Measurements from ENCODE around the gene THSD4.

THSD4 gene

DNA sequence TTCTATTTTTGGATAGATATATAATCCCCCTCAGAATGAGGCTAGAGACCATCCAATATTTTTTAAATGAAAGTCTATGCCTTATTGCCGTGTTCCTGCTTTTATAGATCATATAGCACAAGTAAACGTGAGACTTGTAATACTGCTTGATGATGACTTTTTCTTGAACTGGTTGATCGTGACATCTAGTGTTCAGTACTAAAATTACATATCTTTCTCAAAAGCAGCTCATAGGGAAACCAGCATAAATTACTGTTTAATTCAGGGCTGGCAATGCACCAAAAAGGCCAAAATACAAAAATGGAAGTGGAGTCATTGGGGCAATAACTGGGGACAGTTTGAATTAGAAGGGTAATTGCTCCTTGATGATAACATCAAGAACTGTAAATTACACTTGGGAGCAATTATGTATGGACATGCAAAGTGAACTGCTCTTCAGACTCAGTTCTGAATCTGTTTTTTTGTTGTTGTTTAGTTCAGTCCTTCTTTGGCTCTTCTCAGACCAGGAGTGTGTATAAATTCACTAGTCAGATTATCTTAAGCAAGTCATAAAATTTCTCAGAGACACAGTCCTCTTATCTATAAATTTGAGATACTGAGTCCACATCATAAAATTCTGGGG, 325.3 kb downstream of the THSD4 start:
- peak; percentile 85 for DNase-seq

DNA sequence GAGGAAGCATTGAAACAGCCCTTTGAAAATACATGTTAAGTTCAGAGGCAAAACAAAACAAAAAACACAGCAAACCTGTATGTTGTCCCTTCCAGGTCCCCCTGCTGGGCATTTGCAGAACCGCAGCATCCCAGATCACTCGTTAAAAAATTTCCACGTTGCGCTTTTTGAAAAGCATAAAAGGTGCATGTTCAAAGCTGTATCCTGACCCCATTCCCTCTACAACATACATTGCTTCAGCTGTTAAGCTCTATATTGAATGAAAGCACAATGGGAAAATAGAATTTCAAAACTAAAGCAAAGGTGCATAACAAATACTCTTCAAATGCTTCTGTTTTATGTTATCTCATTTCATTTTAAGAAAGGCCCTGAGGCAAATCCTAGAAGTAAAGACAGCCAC, 328.3 kb downstream of the THSD4 start:
- DNase-seq = peak; percentile 14

DNA sequence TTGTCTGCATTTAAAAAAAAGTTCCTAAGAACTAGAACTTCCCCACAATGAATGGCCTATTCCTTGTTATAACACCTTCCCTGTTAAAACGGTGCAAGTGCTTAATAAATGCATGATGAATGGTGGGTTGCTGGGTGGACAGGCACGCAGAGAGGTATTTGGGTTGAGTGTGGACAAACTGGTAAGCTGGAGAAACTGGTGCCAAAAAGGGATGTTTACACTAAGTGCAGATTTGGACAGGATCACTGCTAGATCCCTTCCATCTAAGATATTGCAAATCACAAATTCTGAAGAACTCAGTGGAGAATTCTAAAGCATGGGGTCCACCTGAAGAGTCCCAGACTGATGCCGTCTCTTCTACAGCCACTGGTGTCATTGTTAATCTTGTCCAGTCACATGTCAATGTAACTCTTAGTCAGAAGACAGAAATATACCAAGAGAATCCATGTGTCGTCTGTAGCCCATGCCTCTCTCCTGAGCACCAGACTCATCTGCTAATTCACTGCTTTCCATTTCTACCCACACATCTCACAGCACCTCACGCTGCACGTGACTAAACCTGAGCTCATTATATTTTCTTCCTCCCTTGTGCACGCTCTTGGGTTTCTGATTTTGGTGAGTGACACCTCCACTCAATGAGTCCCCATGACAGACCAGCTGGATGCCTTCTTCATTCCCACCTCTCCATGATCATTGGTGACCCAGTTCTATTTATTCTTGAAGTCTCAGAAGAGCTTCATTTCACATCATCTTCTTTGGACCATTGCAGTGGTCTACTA, 328.9 kb downstream of the THSD4 start:
- no peak for DNase-seq

DNA sequence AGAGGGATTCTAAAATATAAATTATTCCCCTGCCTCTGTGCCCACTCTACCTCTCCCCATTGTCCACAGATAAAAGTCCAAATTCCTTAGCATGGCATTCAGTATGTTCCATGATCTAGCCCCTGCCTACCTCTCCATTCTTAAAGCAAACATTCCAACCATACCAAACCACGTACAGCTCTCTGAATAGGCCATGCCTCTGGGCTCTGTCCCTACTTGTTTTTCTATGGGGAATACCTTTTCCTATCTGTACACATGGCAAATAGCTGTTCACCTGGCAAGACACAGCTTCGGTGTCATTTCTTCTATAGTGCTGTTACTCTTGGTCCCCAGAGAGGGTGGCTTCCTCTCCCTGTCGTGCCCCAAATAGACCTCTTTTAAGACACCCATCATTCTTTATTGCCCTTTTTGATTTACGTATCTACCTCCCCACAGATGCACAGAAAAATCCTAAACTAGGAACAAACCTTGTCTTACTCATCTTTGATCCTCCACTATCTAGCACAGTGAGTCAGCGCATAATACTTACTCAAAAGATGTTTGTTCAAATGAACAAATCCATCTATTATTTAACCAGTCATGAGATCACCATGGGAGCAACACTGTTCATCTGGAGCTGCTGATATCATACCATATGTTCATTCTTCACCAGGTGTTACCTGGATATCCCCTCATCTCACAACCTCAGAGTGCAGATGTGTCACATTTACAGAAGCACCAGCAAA, 329.8 kb downstream of the THSD4 start:
- no peak for DNase-seq

DNA sequence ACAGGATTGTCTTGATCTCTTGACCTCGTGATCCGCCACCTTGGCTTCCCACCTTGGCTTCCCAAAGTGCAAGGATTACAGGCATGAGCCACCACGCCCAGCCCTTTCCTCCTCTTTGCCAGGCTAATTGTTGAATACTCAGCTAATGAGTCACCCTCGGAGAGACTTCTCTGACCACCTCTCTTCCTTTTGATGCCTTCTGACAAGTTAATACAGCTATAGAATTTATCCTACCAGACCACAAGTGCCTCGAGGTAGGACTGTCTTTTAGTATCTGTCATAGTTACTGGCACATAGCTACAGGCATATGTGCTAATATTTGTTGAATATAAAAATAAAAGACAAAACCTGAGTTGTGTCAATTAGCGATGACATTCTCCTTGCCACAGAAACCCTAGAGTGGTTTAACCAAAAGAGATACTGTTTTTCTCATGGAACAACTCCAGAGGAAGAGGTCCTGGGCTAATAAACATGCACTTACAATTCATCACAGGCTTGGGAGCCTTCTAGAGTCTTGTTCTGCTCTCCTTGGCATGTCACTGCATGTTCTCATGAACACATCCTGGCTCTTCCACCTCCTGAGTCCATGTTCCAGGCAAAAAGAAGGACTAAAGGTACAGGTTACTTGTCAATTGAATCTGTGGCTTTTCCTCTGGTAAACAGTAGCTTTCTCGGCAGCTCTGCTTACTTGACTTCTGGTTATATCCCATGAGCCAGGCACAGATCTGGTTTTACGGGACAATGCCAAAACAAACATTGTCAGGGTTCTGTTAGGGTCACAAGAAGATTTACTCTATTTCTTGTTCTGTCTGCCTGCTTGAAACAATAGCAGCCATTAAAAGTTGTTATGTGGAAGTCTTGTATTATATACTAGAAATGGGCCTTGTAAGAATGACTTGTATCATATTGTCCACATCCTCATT, 332.3 kb downstream of the THSD4 start:
- no peak for DNase-seq

DNA sequence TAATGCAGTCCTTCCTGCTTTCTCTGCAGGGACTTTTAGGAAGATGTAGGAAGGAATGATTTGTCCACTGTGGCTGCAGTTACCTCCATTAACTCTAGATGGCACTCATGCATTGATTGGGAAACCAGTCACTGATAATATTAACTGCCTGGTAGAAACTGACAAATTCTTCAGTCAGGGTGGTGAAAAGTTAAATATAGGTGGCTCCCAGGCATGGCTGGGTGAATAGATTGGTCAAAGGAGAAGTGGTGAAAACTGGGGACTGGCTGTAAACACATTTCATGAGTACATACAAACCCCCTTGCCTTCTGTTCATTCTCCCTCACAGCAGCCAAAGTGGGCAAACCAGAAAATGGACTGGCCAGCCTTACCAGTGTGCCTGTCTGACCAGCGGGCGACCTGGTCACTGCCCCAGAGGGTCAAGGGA, 333.4 kb downstream of the THSD4 start:
- peak; percentile 70 for DNase-seq

DNA sequence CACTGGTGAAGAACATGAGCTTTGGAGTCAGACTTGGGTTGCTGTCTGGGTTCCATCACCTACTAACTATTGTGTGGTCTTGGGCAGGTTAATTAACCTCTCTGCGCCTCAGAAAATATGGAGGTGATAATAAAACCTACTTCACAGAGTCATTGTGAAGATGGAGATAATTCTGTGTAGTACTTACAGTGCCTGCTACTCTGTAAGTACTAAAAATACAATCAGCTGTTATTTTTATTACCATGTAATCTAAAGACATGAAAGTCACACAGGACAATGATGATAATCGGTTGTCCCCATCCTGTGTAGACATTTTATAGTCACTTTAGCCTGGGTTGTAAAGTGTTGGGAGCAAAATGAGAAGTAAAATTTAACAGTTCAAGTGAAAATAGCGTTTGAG, 334.1 kb downstream of the THSD4 start:
- no peak for DNase-seq

DNA sequence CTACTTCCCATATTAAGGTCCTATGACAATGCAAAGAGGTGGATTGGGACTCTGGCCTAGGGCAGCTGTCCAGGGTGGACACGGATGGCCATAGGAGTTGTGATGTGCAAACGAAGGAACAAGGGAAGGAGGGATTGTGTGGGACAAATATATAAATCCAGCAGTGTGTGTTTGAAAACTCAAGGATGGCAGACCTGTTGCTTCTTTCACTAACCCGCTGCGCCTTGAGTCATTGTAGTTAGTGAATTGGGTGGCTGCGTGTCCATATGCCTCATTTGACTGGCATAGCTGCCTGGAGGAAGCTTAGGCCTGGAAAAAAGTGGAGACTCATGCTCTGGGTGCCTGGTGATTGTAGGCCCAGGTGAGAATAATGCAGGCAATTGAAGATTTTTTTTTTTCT, 334.7 kb downstream of the THSD4 start:
- no peak for DNase-seq

DNA sequence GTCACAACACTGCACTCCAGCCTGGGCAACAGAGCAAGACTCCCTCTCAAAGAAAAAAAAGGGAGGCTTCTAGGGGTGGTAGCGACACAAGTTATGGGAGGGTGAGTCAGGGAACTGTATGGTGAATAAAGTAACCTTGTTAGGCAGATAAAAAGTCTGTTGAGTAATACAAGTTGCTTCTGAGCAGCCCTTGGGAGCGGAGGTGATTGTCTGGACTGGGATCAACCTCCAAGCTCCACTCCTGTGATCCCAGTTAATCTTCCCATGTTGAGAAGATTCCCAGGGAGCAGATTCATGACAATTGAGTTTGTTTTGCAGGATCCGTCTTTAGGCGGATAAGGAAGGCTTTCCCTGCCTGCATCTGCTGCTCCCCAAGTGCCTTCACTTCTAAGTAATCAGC, 335.9 kb downstream of the THSD4 start:
- no peak for DNase-seq

DNA sequence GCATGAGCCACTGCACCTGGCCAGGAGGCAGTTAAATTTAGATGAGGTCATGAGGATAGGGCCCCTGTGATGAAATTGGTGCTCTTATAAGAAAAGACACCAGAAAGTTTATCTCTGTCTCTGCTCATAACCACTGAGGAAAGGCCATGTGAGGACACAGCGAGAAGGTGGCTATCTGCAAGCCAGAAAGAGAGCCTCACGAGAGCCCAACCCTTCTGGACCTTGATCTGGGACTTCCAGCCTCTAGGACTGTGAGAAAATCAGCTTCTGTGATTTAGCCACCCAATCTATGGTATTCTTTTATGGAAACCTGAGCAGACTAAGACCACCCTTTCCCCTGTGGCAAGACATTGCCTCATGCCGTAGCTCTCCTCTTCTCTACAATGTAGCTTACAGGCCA, 337.6 kb downstream of the THSD4 start:
- DNase-seq = no peak

DNA sequence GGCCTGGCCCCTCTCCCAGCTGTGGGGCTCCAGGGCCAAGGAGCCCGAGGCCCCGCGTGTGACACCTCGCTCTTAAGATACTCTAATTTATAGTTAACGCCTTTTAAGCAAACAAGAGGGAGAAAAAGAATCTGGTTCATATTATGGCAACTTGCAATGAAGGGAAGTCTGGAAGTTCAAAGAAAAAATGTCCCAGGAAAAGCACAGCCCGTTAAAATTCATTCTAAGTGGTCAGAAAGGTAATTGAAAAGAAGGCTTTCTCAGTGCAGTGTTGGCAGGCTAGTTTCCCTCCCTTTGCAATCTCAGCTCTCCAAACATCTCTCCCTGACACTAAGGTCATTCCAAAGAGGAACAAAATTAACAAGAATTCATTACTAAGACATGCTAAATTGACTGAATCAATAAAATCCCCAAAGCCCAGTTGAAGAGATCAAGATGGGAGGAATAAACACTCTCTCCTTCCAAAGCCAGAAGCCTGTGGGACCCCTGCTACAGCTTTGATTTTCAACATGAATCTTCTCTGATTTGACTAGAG, 339.3 kb downstream of the THSD4 start:
- no peak for DNase-seq

DNA sequence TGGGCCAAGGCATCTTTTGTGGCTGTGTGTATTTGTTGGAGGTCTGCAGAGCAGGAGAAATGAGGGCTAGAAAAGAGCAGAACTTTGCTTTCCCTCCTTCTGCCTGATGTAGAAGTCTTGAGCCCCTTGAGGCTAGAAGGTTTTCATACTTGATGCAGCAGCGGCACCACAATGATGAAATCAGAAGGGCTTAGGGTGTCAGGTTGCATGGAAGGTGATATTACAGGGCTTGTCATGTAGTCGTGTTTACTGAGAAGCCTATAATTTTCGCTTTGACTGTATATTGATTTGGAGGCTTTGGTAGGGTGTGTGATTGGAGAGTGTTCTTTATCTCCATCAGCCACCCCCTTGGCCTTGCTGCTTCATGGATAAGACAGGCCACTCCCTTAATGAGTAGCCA, 339.8 kb downstream of the THSD4 start:
- DNase-seq = no peak

DNA sequence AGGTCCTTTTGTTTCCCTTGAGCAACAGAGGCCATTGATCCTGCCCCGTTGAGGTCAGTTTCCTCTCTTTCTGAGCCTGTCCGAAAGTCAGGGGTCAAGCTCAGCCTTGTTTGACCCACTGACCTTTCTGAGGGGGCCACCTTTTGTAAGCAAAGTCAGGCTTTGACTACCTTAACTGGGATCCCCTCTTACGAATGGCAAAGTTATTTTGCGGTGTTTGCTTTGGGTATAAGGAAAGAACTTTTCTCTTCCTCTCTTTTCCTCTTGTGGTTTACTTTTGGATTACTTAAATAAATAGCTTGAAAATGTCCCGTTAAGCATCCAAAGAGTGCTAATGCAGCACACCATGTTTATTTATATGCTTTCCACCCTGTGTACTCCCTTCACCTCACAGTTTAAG, 340.6 kb downstream of the THSD4 start:
- DNase-seq = no peak

DNA sequence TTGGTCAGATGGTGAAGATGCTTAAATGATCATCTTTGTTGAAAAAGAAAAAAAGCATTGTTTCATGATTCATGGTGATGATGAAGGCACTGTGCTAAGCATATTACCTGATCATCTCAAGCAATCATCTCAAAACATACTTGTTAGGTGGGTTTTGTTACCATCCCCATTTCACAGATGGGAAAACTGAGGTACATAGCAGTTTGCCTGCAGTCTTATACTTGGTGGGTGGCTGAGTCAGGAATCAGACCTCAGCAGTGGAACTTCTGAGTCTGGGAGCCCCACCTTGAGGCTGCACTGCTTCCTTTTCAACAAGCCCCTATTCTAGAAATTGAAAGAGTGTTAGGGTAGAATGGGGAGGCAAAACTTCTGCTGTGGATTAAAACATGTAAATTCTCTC, 341.1 kb downstream of the THSD4 start:
- no peak for DNase-seq

DNA sequence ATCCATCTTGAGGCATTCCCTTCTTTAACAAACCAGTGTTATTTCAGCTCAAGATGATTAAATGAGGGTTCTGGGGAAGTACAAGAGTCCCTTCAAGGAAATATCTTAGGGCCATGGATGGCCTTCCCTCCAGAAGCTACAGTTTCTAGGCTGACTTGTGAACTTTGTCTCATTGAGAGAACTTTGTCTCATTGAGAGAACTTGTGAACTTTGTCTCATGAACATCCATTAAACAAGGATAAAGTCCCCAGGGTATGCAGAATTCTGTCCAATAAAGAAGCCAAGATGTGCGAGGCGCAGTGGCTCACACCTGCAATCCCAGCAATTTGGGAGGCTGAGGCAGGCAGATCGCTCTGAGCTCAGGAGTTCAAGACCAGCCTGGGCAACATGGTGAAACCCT, 341.5 kb downstream of the THSD4 start:
- DNase-seq = no peak

DNA sequence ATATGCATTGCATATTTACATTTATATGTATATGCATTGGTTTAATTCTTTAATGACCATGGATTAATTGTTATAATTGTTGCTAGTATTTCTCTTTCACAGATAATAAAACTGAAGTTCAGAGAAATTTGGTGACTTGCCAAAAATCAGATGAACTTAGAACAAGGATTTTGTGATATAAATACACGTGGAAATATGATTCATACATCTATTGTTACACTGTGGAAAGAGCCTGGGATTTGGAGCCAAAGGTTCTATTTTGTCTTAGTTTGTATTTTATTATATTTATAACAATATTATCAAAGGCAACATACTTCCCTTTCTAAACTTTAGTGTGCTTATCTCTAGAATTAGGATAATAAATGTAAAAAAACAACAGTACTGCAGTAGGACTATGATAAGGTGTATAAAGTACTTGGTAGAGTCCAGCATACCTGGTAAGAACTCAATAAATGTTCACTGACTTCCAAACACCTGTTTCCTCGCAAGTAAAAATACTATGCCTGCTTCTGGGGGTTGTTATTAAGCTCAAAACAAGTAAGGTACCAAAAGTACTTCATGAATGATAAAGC, 342.9 kb downstream of the THSD4 start:
- no peak for DNase-seq

DNA sequence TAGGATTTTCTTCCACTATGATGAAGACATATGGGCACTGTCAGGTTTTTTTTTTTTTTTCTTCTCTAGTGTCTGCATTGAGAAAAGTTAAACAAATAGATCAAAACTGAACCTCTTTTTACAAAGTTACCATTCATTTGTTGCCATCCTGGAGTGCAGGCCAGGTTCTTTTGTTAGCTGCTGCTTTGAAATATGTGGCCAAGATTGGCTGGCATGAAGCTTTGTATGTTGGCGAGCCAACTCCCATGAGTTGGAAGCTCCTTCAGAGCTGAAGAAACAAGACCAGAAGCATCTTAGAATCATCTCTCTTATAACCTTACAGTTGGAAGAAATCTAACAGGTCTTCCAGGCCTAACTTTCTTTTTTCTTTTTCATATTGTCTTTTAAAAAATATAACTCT, 346.5 kb downstream of the THSD4 start:
- no peak for DNase-seq

DNA sequence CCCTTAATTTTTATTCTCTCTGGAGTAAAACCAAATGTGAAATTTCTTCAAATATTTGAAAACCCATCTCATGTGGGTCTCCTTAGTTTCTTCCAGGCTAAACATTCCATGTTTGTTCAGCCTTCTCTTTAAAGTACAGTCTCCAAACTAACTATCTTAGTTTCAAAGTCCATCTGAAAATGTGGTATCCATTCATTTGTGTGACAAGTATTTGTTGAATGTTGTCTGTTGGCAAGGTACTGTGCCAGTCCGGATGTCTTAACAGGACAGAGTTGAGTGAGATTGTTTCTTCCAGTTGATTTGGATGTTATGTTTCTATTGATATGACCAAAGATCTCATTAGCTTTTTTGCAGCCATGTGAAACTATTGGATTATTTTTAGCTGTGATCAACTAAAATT, 347.4 kb downstream of the THSD4 start:
- no peak for DNase-seq

DNA sequence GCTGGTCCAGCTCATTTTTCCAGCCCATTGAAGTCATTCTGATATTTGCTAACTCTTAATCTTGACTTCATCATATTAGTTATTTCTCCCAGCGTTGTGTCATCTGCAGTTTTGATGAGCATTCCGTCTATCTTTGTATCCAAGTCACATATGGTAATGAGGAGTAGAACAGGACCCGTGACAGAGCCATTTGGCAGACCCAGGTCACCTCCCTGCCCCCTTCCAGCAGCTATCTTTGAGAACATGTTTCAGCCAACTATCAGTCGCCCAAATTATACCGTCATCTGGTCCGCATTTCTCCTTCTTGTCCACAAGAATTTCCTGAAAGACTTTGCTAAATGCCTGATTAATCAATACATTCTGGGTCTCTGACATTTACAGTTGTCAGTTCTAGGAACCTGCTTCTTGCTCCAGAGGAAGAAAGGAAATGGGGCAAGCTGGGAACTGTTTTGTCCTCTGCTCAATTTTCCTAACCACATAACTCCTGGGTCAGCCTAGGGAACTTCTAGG, 347.9 kb downstream of the THSD4 start:
- no peak for DNase-seq

DNA sequence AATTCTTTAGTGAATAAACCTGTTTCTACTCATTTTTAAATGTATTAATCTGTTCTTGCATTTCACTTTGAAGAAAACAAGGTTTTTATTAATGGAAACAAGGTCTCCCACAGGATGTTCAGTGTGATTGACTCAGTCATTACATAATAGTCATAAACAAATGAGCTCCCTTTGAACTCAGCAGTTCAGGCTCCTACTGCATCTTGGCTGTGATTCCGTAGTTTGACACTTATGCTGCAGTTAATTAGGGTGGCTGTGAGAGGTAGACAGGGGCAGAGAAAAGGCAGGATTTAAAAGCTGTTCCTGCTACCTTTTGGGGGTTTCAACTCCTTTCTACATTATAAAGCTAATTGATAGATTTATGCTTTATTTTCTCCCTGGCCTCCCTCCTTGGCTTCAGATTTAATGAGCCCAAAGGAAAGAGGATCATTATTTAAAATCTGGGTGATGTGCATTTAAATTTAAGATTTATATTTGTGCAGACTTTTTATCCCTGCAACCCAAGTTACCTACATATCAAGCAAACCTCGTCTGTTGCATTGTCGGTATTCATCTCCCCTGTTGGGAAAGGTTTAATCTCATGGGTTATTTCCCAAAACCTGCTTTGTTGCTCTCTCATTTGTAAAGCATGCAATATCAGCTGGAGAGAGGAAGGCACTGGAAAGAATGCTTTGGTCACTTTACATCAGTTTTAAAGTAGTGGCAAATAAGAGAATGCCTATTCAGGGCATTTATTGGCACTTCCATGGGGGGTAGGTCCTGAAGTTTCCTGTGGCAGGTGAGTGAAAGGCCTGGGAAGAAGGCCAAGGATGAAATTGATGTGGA, 350.1 kb downstream of the THSD4 start:
- DNase-seq = no peak

DNA sequence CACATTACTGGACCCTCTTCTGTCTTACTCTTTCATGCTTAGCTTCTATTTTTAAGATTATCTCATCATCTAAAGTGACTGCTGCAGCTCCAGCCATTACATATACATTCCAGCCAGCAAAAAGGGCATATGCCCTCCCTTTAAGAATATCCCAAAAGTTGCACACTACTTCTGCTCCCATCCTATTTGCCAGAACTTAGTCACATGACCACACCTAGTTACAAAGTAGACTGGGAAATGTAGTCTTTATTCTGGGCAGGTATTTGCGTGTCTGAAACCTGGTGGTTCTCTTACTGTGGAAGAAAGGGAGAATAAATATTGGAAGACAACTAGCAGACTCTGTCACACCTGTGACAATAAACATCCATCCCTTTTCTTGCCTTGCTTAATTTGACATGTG, 353.4 kb downstream of the THSD4 start:
- DNase-seq = no peak
